Measurements from ENCODE around the gene GPC6.

DNA sequence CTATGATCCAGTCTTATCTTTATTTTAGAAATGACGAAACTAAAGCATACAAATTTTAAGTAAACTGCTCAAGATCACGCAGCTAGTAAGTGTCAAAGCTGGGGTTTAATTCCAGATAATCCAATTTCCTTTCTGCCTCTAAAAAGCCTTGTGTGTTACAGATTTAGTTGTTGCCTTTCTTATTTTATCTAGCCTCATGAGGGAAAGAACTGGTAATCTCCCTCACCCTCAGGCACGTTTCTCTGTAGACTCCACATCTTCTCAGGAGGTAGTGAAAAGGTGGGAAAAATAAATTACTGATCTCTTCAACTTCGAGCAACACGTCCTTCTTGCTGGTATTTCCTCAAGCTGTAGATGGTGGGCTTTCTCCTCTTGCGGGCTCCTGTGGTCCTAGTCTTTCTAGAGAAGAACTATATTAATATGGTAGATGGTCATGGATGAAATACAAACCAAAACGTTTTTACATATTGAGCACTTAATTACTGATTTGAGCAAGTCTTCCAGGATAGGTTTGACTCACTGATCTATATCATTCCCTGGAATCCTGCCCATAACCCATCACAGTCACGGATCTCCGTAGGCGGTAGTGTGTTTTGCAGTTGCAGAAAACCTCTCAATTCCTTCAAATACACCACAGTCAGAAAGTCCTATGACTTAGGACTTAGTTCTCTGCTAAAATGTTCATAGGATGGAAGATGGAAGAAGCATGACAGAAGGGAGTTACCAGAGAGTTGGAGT lies 733.4 kb downstream of the GPC6 start:
- TF ChIP-seq, protein P1, sequence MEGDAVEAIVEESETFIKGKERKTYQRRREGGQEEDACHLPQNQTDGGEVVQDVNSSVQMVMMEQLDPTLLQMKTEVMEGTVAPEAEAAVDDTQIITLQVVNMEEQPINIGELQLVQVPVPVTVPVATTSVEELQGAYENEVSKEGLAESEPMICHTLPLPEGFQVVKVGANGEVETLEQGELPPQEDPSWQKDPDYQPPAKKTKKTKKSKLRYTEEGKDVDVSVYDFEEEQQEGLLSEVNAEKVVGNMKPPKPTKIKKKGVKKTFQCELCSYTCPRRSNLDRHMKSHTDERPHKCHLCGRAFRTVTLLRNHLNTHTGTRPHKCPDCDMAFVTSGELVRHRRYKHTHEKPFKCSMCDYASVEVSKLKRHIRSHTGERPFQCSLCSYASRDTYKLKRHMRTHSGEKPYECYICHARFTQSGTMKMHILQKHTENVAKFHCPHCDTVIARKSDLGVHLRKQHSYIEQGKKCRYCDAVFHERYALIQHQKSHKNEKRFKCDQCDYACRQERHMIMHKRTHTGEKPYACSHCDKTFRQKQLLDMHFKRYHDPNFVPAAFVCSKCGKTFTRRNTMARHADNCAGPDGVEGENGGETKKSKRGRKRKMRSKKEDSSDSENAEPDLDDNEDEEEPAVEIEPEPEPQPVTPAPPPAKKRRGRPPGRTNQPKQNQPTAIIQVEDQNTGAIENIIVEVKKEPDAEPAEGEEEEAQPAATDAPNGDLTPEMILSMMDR (IDR thresholded peaks at IDR 0.05): no peak
- TF ChIP-seq POLR2A (IDR thresholded peaks at IDR 0.05): no peak
- no peak for TF ChIP-seq EP300 (IDR thresholded peaks at IDR 0.05)
- no peak for TF ChIP-seq POLR2AphosphoS5 (IDR thresholded peaks at IDR 0.05)
